ENCODE results near the gene CCDC88C.

The CCDC88C gene

GRCh38 chr14:91291786-91292405 lies 125.7 kb downstream of the CCDC88C start:
- H3K4me3 ChIP-seq (ENCODE audit: low read length) = no peak overlapping the region
- no peak overlapping the region for H3K27ac ChIP-seq (ENCODE audit: low read length)
- no peak overlapping the region for H3K9ac ChIP-seq (ENCODE audit: low read length)
- H3K9me3 ChIP-seq (ENCODE audit: control insufficient read depth, low read depth, low read length) = no peaks in the 10 kb centered on the region
- no peaks in the 10 kb centered on the region for H3K27me3 ChIP-seq (ENCODE audit: control insufficient read depth, insufficient read depth, low read length)
- no peaks in the 10 kb centered on the region for H3K4me1 ChIP-seq (ENCODE audit: control insufficient read depth, low read depth, low read length)
- H3K36me3 ChIP-seq (ENCODE audit: control insufficient read depth, low read depth, low read length) = peaks cover 44% of the 10 kb centered on the region

DNA sequence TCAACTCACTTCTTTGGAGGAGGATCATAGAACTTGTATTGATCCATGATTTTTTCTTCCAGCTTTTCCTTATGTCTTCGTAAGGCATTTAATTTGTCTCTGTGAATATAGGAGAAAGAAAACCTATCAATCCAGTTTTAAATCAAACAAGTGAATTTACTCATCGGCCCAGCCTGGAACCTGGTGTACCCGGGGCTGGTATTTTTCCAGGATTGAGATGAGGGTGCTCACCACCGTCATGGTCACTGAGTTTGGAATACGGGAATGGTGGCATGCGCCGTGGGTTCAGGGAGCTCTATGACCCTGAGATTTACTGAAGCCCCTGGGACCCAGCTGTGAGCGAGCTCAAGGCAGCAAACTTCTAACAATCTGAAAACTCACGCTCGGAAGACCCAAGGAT lies 126.6 kb downstream of the CCDC88C start:
- H3K9ac ChIP-seq (ENCODE audit: low read length) = no peak overlapping the region
- H3K27me3 ChIP-seq (ENCODE audit: control insufficient read depth, insufficient read depth, low read length) = no peaks in the 10 kb centered on the region
- H3K4me3 ChIP-seq (ENCODE audit: low read length) = no peak overlapping the region
- H3K36me3 ChIP-seq (ENCODE audit: control insufficient read depth, low read depth, low read length) = peaks cover 40% of the 10 kb centered on the region
- H3K4me1 ChIP-seq (ENCODE audit: control insufficient read depth, low read depth, low read length) = no peaks in the 10 kb centered on the region
- no peak overlapping the region for H3K27ac ChIP-seq (ENCODE audit: low read length)
- no peaks in the 10 kb centered on the region for H3K9me3 ChIP-seq (ENCODE audit: control insufficient read depth, low read depth, low read length)

DNA sequence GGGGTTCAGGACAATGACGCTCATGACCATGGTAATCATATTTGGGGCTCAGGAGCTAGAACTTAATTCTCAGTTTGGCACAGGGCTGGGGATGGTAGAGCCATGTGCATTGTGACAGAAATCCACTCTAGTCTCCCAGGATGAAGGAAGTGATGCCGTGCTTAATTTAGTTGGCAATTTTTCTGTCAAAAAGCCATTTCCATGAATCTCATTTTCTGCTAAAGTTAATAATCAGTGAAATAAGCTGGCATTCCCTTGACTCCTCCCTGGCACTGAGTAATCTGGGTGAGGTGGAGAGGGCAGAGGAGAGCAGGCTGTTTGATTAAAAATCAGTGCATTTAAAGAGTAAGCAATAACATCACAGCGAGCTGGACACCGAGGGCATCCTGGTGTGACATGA lies 128.2 kb downstream of the CCDC88C start:
- peaks cover 44% of the 10 kb centered on the region for H3K36me3 ChIP-seq (ENCODE audit: control insufficient read depth, low read depth, low read length)
- no peaks in the 10 kb centered on the region for H3K4me1 ChIP-seq (ENCODE audit: control insufficient read depth, low read depth, low read length)
- no peaks in the 10 kb centered on the region for H3K27me3 ChIP-seq (ENCODE audit: control insufficient read depth, insufficient read depth, low read length)
- no peaks in the 10 kb centered on the region for H3K9me3 ChIP-seq (ENCODE audit: control insufficient read depth, low read depth, low read length)
- H3K9ac ChIP-seq (ENCODE audit: low read length) = no peak overlapping the region
- H3K4me3 ChIP-seq (ENCODE audit: low read length) = no peak overlapping the region
- no peak overlapping the region for H3K27ac ChIP-seq (ENCODE audit: low read length)

- Histone ChIP-seq H3K9ac (ENCODE audit: low read length) (no peak overlapping the region), H3K4me3 (ENCODE audit: low read length) (no peak overlapping the region), H3K4me1 (ENCODE audit: control insufficient read depth, low read depth, low read length) (no peaks in the 10 kb centered on the region), H3K9me3 (ENCODE audit: control insufficient read depth, low read depth, low read length) (no peaks in the 10 kb centered on the region), H3K36me3 (ENCODE audit: control insufficient read depth, low read depth, low read length) (peaks cover 40% of the 10 kb centered on the region), H3K27ac (ENCODE audit: low read length) (no peak overlapping the region), H3K27me3 (ENCODE audit: control insufficient read depth, insufficient read depth, low read length) (no peaks in the 10 kb centered on the region)
These were observed 128.7 kb downstream of the CCDC88C start for GRCh38 chr14:91288876-91289275.

DNA sequence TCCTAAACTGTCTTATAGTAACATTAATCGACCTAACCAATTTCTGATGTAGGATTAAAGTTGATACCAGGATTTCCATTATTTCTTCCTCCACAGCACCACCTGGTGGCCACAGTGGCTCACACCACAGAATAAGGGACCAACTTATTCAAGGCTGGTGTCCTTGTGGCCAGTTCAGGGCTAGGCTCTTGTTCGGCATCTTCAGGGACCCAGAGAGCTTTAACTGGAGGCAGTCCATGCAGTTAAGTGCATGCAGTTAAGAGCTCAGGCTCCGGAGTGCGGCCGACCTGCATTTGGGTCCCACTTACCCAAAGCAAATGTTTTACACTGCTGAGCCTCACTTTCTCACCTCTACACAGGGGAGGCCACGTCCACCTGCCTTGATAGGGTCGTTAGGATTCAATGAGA lies 131.1 kb downstream of the CCDC88C start:
- Histone ChIP-seq H3K36me3 (ENCODE audit: control insufficient read depth, low read depth, low read length) (peaks cover 37% of the 10 kb centered on the region), H3K4me1 (ENCODE audit: control insufficient read depth, low read depth, low read length) (no peaks in the 10 kb centered on the region), H3K9ac (ENCODE audit: low read length) (no peak overlapping the region), H3K27ac (ENCODE audit: low read length) (no peak overlapping the region), H3K27me3 (ENCODE audit: control insufficient read depth, insufficient read depth, low read length) (no peaks in the 10 kb centered on the region), H3K9me3 (ENCODE audit: control insufficient read depth, low read depth, low read length) (no peaks in the 10 kb centered on the region), H3K4me3 (ENCODE audit: low read length) (no peak overlapping the region)

- H3K9me3 ChIP-seq (ENCODE audit: control insufficient read depth, low read depth, low read length) = no peaks in the 10 kb centered on the region
- H3K4me1 ChIP-seq (ENCODE audit: control insufficient read depth, low read depth, low read length) = no peaks in the 10 kb centered on the region
- no peak overlapping the region for H3K9ac ChIP-seq (ENCODE audit: low read length)
- H3K36me3 ChIP-seq (ENCODE audit: control insufficient read depth, low read depth, low read length) = peaks cover 36% of the 10 kb centered on the region
- H3K27ac ChIP-seq (ENCODE audit: low read length) = no peak overlapping the region
- no peak overlapping the region for H3K4me3 ChIP-seq (ENCODE audit: low read length)
- H3K27me3 ChIP-seq (ENCODE audit: control insufficient read depth, insufficient read depth, low read length) = no peaks in the 10 kb centered on the region
These were observed 132.7 kb downstream of the CCDC88C start for GRCh38 chr14:91284791-91285548.

DNA sequence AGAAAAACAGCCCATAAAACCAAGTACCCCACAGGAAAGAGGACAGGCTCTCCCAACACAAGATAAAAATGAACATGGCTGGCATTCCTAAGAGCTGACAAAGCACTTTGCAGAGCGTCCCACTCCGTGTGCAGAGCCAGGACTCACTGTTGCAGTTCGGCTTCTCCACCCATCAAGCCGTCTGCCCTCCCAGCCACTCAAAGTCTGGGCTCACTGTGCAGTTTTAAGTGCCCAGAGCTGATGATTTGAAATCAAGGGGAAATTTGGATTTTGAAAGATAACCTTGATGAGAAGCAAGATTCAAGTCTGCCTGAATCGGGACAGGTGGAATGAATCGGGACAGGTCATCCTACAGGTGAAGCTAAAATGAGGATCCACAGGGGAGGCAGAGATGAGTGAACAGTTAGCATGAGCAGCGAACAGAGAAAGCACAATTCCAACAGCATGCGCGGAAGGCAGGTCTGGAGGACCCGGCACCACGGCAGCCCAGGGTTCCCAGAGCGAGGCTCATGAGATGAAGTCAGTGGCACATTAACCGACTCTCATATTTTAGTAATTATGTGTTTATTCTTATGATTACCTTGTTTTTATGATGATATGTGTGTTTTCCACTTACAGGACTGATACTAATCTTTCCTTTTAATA lies 133.4 kb downstream of the CCDC88C start:
- Histone ChIP-seq H3K4me3 (ENCODE audit: low read length) (no peak overlapping the region), H3K27me3 (ENCODE audit: control insufficient read depth, insufficient read depth, low read length) (no peaks in the 10 kb centered on the region), H3K4me1 (ENCODE audit: control insufficient read depth, low read depth, low read length) (no peaks in the 10 kb centered on the region), H3K9me3 (ENCODE audit: control insufficient read depth, low read depth, low read length) (no peaks in the 10 kb centered on the region), H3K27ac (ENCODE audit: low read length) (no peak overlapping the region), H3K9ac (ENCODE audit: low read length) (no peak overlapping the region), H3K36me3 (ENCODE audit: control insufficient read depth, low read depth, low read length) (peaks cover 32% of the 10 kb centered on the region)

- Histone ChIP-seq H3K9ac (ENCODE audit: low read length) (no peak overlapping the region), H3K4me1 (ENCODE audit: control insufficient read depth, low read depth, low read length) (no peaks in the 10 kb centered on the region), H3K9me3 (ENCODE audit: control insufficient read depth, low read depth, low read length) (no peaks in the 10 kb centered on the region), H3K36me3 (ENCODE audit: control insufficient read depth, low read depth, low read length) (peaks cover 31% of the 10 kb centered on the region), H3K4me3 (ENCODE audit: low read length) (no peak overlapping the region), H3K27me3 (ENCODE audit: control insufficient read depth, insufficient read depth, low read length) (no peaks in the 10 kb centered on the region), H3K27ac (ENCODE audit: low read length) (no peak overlapping the region)
These were observed 134.0 kb downstream of the CCDC88C start for GRCh38 chr14:91283666-91284065.

DNA sequence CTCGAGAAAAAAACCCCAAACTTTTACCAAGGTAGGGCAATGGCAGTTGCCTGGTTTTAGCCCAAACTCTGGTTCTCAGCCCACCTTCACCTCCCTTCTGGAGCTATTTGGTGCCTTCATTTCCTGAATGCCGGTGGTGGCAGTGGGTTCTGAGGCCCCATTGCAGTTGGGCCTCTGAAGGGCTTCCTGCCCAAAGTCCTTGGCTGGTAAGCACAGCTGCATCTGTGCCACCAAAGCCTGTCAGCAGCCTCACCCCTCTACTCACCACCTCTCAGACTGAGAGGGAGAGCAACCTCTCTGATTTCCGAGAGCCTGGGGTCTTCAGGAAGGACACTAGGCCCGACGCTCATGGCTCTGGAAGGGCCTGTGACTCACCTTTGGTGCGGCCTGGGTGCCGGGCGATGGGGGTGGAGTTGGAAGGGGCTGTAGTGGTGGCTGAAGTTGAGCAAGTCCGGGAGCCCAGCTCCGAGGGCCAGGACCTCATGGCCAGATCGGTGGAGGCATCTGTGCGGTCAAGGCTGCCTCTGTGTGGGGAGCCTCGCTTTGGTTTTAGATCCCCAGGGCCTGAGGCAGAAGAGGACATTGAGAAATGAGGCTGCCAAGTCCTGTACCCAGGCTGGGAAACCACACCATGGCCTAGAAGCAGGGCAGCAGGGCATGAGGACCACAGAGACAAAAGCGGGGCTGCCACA lies 134.5 kb downstream of the CCDC88C start:
- no peaks in the 10 kb centered on the region for H3K9me3 ChIP-seq (ENCODE audit: control insufficient read depth, low read depth, low read length)
- no peak overlapping the region for H3K27ac ChIP-seq (ENCODE audit: low read length)
- no peak overlapping the region for H3K9ac ChIP-seq (ENCODE audit: low read length)
- no peaks in the 10 kb centered on the region for H3K27me3 ChIP-seq (ENCODE audit: control insufficient read depth, insufficient read depth, low read length)
- H3K4me3 ChIP-seq (ENCODE audit: low read length) = no peak overlapping the region
- peaks cover 32% of the 10 kb centered on the region for H3K36me3 ChIP-seq (ENCODE audit: control insufficient read depth, low read depth, low read length)
- H3K4me1 ChIP-seq (ENCODE audit: control insufficient read depth, low read depth, low read length) = no peaks in the 10 kb centered on the region

DNA sequence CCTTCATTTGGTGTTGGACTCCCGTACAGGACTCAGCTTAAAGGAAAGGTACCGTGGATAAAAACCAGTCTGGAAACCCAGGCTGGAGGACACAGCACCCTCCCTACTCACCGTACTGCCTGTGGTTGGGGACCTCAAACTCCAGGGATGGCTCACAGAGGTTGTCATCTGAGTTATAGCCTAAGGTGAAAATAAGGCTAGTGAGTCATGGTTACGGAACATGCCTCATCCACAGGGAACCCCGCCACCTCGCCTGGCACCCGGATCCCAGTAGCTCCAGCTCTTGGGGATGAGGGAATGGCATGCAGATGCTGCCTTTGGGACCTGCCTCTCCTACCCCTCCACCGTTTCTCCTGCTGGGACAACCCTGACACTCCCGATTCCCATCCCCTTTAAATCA lies 136.3 kb downstream of the CCDC88C start:
- Histone ChIP-seq H3K4me3 (ENCODE audit: low read length) (no peak overlapping the region), H3K9ac (ENCODE audit: low read length) (no peak overlapping the region), H3K27ac (ENCODE audit: low read length) (no peak overlapping the region), H3K4me1 (ENCODE audit: control insufficient read depth, low read depth, low read length) (no peaks in the 10 kb centered on the region), H3K27me3 (ENCODE audit: control insufficient read depth, insufficient read depth, low read length) (no peaks in the 10 kb centered on the region), H3K9me3 (ENCODE audit: control insufficient read depth, low read depth, low read length) (no peaks in the 10 kb centered on the region), H3K36me3 (ENCODE audit: control insufficient read depth, low read depth, low read length) (peaks cover 41% of the 10 kb centered on the region)

GRCh38 chr14:91280129-91280528 lies 137.5 kb downstream of the CCDC88C start:
- no peaks in the 10 kb centered on the region for H3K4me1 ChIP-seq (ENCODE audit: control insufficient read depth, low read depth, low read length)
- peaks cover 41% of the 10 kb centered on the region for H3K36me3 ChIP-seq (ENCODE audit: control insufficient read depth, low read depth, low read length)
- H3K9ac ChIP-seq (ENCODE audit: low read length) = no peak overlapping the region
- no peak overlapping the region for H3K4me3 ChIP-seq (ENCODE audit: low read length)
- H3K9me3 ChIP-seq (ENCODE audit: control insufficient read depth, low read depth, low read length) = no peaks in the 10 kb centered on the region
- no peak overlapping the region for H3K27ac ChIP-seq (ENCODE audit: low read length)
- H3K27me3 ChIP-seq (ENCODE audit: control insufficient read depth, insufficient read depth, low read length) = no peaks in the 10 kb centered on the region

Data from iPS-18a (cell line).